ENCODE measurements around the gene POLE. TPM values are rescaled to one million over a fixed set of nuclear protein-coding genes. Genes with fewer than 3 reads are reported as not detected.

Gene POLE
- total and polyA plus RNA-seq, 10 of the 15 experiments (the other 5 are each of a cell fraction or from before 2014, with no cell fraction given): 2.3 to 103 (median 37.1) TPM

DNA sequence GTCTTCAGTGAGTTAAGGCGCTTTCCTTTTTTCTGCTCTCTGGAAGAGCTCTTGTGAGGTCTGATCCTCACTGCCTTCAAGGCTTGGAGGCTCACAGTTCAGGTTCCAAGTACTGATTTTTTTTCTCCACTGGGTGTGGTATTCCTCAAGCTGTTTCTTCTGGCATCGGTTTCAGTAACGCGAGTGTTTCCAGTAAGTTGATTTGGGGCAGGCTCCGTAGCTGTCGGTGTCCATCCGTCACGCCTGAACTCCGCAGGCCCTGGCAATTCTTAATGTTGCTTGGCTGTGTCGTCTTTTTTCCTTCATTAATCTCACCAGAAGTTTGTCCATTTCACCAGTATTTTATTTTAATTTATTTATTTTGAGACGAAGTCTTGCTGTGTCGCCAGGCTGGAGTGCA, 107.4 kb downstream of the POLE start:
- no peak for ATAC-seq
- H3K27me3 ChIP-seq (replicated peaks in 1 of 2; ENCODE audit: control insufficient read depth in 2 of 2, insufficient read depth in 2 of 2, low read length in 1 of 2): no peaks in the 10 kb centered on the region
- CTCF ChIA-PET: interaction anchor here (1.5 kb wide), 1 partner anchor 19 kb away, joined by 4 read pairs; no protein-coding TSS in a partner anchor
- no TSS peak for BruUV-seq (replicated peaks)
- intact Hi-C loops (cut with micrococcal nuclease; ENCODE audit: unreplicated experiment): no loop called here
- no peaks in the 10 kb centered on the region for H4K20me1 ChIP-seq (ENCODE audit: control insufficient read depth, insufficient read depth)
- no peaks in the 10 kb centered on the region for H3K4me1 ChIP-seq (ENCODE audit: control insufficient read depth, insufficient read depth, low read length)
- POLR2A ChIA-PET: interaction anchor here (0.6 kb wide), 1 partner anchor 121 kb away, joined by 4 read pairs; no protein-coding TSS in a partner anchor
- 96% methylated on average over 12 of the region's 12 CpGs for WGBS (ENCODE audit: insufficient coverage, insufficient replicate concordance, low lambda C conversion rate, missing lambda C conversion rate)
- H3K36me3 ChIP-seq (ENCODE audit: control insufficient read depth in 2 of 2, insufficient read depth in 2 of 2, low read length in 1 of 2): peaks cover 0 to 2% of the 10 kb centered on the region in 2 experiments; a peak in 1 of 4 replicates
- in situ Hi-C loops (cut with MboI): no loop called here
- no peak for FAIRE-seq
- H3K79me2 ChIP-seq (ENCODE audit: control insufficient read depth, insufficient read depth, low read length): no peaks in the 10 kb centered on the region
- no peak overlapping the region for H3K9ac ChIP-seq (ENCODE audit: control insufficient read depth, insufficient read depth, low read length)
- no peaks in the 10 kb centered on the region for H3K9me3 ChIP-seq (replicated peaks; ENCODE audit: control insufficient read depth, insufficient read depth, low read length)
- SMC1A ChIA-PET (ENCODE audit: uncharacterized antibody, unreplicated experiment): no interaction called here
- no peak for DNase-seq (ENCODE audit: low read depth, low spot score)
- no peak overlapping the region for H2AFZ ChIP-seq (ENCODE audit: control insufficient read depth, low read depth, low read length)
- H3K4me3 ChIP-seq: no peak overlapping the region
- no peak overlapping the region for H3K27ac ChIP-seq (ENCODE audit: control insufficient read depth, insufficient read depth)
- TF ChIP-seq KLF5 (IDR thresholded peaks at IDR 0.05; ENCODE audit: partially characterized antibody) (no peak), IRF4 (IDR thresholded peaks at IDR 0.05; ENCODE audit: low read depth, low read length) (no peak), RUNX3 (IDR thresholded peaks at IDR 0.05; ENCODE audit: low read length) (no peak), MYB (IDR thresholded peaks at IDR 0.05; ENCODE audit: borderline replicate concordance, low read depth, low read length) (no peak), WRNIP1 (IDR thresholded peaks at IDR 0.05; ENCODE audit: borderline replicate concordance, low read depth, low read length) (no peak), EZH2 (IDR thresholded peaks at IDR 0.05; ENCODE audit: borderline replicate concordance, control insufficient read depth, low read depth, low read length) (no peak), TCF12 (IDR thresholded peaks at IDR 0.05; ENCODE audit: low read depth, low read length) (no peak), PAX5 (IDR thresholded peaks at IDR 0.05; ENCODE audit: borderline replicate concordance, low read depth, low read length) (no peak)
- TF ChIP-seq, protein P1, sequence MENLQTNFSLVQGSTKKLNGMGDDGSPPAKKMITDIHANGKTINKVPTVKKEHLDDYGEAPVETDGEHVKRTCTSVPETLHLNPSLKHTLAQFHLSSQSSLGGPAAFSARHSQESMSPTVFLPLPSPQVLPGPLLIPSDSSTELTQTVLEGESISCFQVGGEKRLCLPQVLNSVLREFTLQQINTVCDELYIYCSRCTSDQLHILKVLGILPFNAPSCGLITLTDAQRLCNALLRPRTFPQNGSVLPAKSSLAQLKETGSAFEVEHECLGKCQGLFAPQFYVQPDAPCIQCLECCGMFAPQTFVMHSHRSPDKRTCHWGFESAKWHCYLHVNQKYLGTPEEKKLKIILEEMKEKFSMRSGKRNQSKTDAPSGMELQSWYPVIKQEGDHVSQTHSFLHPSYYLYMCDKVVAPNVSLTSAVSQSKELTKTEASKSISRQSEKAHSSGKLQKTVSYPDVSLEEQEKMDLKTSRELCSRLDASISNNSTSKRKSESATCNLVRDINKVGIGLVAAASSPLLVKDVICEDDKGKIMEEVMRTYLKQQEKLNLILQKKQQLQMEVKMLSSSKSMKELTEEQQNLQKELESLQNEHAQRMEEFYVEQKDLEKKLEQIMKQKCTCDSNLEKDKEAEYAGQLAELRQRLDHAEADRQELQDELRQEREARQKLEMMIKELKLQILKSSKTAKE (IDR thresholded peaks at IDR 0.05; ENCODE audit: low read depth, poor library complexity, severe bottlenecking): no peak
- TF ChIP-seq, protein P2, sequence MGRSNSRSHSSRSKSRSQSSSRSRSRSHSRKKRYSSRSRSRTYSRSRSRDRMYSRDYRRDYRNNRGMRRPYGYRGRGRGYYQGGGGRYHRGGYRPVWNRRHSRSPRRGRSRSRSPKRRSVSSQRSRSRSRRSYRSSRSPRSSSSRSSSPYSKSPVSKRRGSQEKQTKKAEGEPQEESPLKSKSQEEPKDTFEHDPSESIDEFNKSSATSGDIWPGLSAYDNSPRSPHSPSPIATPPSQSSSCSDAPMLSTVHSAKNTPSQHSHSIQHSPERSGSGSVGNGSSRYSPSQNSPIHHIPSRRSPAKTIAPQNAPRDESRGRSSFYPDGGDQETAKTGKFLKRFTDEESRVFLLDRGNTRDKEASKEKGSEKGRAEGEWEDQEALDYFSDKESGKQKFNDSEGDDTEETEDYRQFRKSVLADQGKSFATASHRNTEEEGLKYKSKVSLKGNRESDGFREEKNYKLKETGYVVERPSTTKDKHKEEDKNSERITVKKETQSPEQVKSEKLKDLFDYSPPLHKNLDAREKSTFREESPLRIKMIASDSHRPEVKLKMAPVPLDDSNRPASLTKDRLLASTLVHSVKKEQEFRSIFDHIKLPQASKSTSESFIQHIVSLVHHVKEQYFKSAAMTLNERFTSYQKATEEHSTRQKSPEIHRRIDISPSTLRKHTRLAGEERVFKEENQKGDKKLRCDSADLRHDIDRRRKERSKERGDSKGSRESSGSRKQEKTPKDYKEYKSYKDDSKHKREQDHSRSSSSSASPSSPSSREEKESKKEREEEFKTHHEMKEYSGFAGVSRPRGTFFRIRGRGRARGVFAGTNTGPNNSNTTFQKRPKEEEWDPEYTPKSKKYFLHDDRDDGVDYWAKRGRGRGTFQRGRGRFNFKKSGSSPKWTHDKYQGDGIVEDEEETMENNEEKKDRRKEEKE (IDR thresholded peaks at IDR 0.05): no peak
- TF ChIP-seq, protein P3, sequence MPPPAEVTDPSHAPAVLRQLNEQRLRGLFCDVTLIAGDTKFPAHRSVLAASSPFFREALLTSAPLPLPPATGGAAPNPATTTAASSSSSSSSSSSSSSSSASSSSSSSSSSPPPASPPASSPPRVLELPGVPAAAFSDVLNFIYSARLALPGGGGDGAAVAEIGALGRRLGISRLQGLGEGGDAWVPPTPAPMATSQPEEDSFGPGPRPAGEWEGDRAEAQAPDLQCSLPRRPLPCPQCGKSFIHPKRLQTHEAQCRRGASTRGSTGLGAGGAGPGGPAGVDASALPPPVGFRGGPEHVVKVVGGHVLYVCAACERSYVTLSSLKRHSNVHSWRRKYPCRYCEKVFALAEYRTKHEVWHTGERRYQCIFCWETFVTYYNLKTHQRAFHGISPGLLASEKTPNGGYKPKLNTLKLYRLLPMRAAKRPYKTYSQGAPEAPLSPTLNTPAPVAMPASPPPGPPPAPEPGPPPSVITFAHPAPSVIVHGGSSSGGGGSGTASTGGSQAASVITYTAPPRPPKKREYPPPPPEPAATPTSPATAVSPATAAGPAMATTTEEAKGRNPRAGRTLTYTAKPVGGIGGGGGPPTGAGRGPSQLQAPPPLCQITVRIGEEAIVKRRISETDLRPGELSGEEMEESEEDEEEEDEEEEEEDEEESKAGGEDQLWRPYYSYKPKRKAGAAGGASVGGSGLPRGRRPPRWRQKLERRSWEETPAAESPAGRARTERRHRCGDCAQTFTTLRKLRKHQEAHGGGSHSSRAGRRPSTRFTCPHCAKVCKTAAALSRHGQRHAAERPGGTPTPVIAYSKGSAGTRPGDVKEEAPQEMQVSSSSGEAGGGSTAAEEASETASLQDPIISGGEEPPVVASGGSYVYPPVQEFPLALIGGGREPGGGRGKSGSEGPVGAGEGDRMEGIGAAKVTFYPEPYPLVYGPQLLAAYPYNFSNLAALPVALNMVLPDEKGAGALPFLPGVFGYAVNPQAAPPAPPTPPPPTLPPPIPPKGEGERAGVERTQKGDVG (CRISPR knock-in tag; IDR thresholded peaks at IDR 0.05): no peak
- TF ChIP-seq, protein P4, sequence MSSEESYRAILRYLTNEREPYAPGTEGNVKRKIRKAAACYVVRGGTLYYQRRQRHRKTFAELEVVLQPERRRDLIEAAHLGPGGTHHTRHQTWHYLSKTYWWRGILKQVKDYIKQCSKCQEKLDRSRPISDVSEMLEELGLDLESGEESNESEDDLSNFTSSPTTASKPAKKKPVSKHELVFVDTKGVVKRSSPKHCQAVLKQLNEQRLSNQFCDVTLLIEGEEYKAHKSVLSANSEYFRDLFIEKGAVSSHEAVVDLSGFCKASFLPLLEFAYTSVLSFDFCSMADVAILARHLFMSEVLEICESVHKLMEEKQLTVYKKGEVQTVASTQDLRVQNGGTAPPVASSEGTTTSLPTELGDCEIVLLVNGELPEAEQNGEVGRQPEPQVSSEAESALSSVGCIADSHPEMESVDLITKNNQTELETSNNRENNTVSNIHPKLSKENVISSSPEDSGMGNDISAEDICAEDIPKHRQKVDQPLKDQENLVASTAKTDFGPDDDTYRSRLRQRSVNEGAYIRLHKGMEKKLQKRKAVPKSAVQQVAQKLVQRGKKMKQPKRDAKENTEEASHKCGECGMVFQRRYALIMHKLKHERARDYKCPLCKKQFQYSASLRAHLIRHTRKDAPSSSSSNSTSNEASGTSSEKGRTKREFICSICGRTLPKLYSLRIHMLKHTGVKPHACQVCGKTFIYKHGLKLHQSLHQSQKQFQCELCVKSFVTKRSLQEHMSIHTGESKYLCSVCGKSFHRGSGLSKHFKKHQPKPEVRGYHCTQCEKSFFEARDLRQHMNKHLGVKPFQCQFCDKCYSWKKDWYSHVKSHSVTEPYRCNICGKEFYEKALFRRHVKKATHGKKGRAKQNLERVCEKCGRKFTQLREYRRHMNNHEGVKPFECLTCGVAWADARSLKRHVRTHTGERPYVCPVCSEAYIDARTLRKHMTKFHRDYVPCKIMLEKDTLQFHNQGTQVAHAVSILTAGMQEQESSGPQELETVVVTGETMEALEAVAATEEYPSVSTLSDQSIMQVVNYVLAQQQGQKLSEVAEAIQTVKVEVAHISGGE (CRISPR knock-in tag; IDR thresholded peaks at IDR 0.05): no peak
- RAD21 ChIA-PET (ENCODE audit: unreplicated experiment): no interaction called here
- H3K4me2 ChIP-seq (ENCODE audit: control insufficient read depth, insufficient read depth): no peak overlapping the region

Data from GM12878 (cell line).